K562 (cell line): Measurements from ENCODE around the gene ILF3. TPM values are rescaled to one million over a fixed set of nuclear protein-coding genes. Genes with fewer than 3 reads are reported as not detected.

ENCODE experiments used
- ATAC-seq: fragments of 200-7000 bp; cut with Tn5 transposase; 3 replicates; pipeline ENCODE4 v1.9.1; 2020; ENCODE audit warnings: moderate library complexity
- BruUV-seq: library from RNA; stranded (reverse); fragments of 400-500 nt; replicated peaks from 2 replicates; lab custom pipeline; 2021; lab: Mats Ljungman, UMichigan
- CTCF ChIA-PET: fragments of 300-600 bp; formaldehyde crosslinking; extraction: SDS; loops from one replicate; lab custom pipeline; 2021; ENCODE audit warnings: low intra/inter-chr PET ratio; lab: Yijun Ruan, JAX
- POLR2A ChIA-PET: fragments of 300-600, 350-650 bp; sonication (Branson Sonifier 250); formaldehyde crosslinking; extraction: SDS; loops from one replicate; lab custom pipeline; 2021; ENCODE audit warnings: antibody characterized with exemption, inconsistent platforms; lab: Yijun Ruan, JAX
- DNase-seq, 4 experiments: peaks; one replicate each; pipeline versions ENCODE4 v3.0.0 to v3.0.0-alpha.2; 2011 to 2018; ENCODE audit warnings: low spot score in 3 of 4, mixed read lengths in 3 of 4; ENCODE audit errors: extremely low read depth in 1 of 4
- FAIRE-seq: peaks from 2 replicates; lab custom pipeline; 2011; peaks lifted over from hg19 to GRCh38; lab: Jason Lieb, UNC
- H2AFZ ChIP-seq: 2 replicates; pipeline ENCODE4 v1.6.0; 2011; ENCODE audit warnings: low read depth, low read length, control low read depth, inconsistent platforms
- H3K27ac ChIP-seq: fragments of 200-600 bp; 3 replicates; pipeline ENCODE4 v1.8.0; 2011; ENCODE audit warnings: low read depth, mild to moderate bottlenecking, control low read depth, inconsistent platforms, low read length, moderate library complexity, mixed read lengths; ENCODE audit errors: extremely low read depth
- H3K27me3 ChIP-seq, 2 experiments: fragments of 300-600 bp in 1 of 2; 2 replicates in 1 of 2; 3 replicates in 1 of 2; pipeline versions ENCODE4 v1.6.0 to v1.8.0; 2011; ENCODE audit warnings: inconsistent platforms in 2 of 2, low read length in 2 of 2, mild to moderate bottlenecking in 1 of 2, mixed read lengths in 1 of 2, moderate library complexity in 1 of 2; ENCODE audit not compliant: control insufficient read depth in 2 of 2, insufficient read depth in 2 of 2
- H3K36me3 ChIP-seq: fragments of 300-600 bp; 3 replicates; pipeline ENCODE4 v1.8.0; 2011; ENCODE audit warnings: mild to moderate bottlenecking, low read length, inconsistent platforms; ENCODE audit not compliant: control insufficient read depth, insufficient read depth
- H3K4me1 ChIP-seq, 2 experiments: fragments of 200-600 bp in 1 of 2; replicated peaks in 1 of 2; 2 replicates in 1 of 2; 3 replicates in 1 of 2; pipeline versions ENCODE4 v1.5.1 to v1.8.0; 2011; ENCODE audit warnings: inconsistent platforms in 2 of 2, low read length in 2 of 2, mild to moderate bottlenecking in 1 of 2, mixed read lengths in 1 of 2, moderate library complexity in 1 of 2; ENCODE audit not compliant: control insufficient read depth in 2 of 2, insufficient read depth in 2 of 2
- H3K4me2 ChIP-seq: 2 replicates; pipeline ENCODE4 v1.6.1; 2011; ENCODE audit warnings: low read length, control low read depth, inconsistent platforms, mixed read lengths; ENCODE audit not compliant: insufficient read depth
- H3K4me3 ChIP-seq: fragments of 200-600 bp; sonication (generic), shearing (Covaris generic); 2 replicates; pipeline ENCODE4 v1.5.1; 2016; ENCODE audit warnings: control low read depth, inconsistent platforms
- H3K79me2 ChIP-seq: fragments of 200-600 bp; 3 replicates; pipeline ENCODE4 v1.8.0; 2011; ENCODE audit warnings: low read length, inconsistent platforms; ENCODE audit not compliant: control insufficient read depth, insufficient read depth
- H3K9ac ChIP-seq, 2 experiments: 2 replicates each; pipeline versions ENCODE4 v1.6.0 to v1.6.1; 2011; ENCODE audit warnings: low read depth in 2 of 2, low read length in 2 of 2, control low read depth in 1 of 2, inconsistent platforms in 1 of 2, mild to moderate bottlenecking in 1 of 2, mixed read lengths in 1 of 2; ENCODE audit not compliant: insufficient read depth in 1 of 2
- H3K9me1 ChIP-seq: one replicate; pipeline ENCODE4 v1.6.0; 2011; ENCODE audit warnings: inconsistent platforms, mild to moderate bottlenecking, low read length, moderate library complexity; ENCODE audit not compliant: control insufficient read depth, insufficient read depth
- H3K9me3 ChIP-seq: replicated peaks from 2 replicates; pipeline ENCODE4 v1.5.1; 2011; ENCODE audit warnings: low read depth, low read length, inconsistent platforms; ENCODE audit not compliant: control insufficient read depth, insufficient read depth
- H4K20me1 ChIP-seq: replicated peaks from 2 replicates; pipeline ENCODE4 v1.6.1; 2011; ENCODE audit warnings: low read length, inconsistent platforms, mixed read lengths; ENCODE audit not compliant: control insufficient read depth, insufficient read depth
- POLR2A ChIP-seq: fragments of 450-650 bp; conservative IDR thresholded peaks from 2 replicates; pipeline ENCODE4 v1.6.1; 2016
- RBM22 ChIP-seq: fragments of 200-400 bp; formaldehyde crosslinking; IDR thresholded peaks from 2 replicates; pipeline ENCODE4 v1.6.1; 2018; ENCODE audit warnings: low read length, low read depth; ENCODE audit not compliant: poor library complexity, severe bottlenecking
- ZNF699 ChIP-seq: fragments of 250-450 bp; sonication (Bioruptor Pico); IDR thresholded peaks from 2 replicates; pipeline ENCODE4 v1.8.0; 2021; ENCODE audit warnings: mild to moderate bottlenecking, moderate library complexity; ENCODE audit not compliant: insufficient replicate concordance
- WGBS: fragments of 100-300 bp; shearing (Covaris generic); methylation state at CpG from one replicate; pipeline ENCODE4 v1.1.6; 2016; ENCODE audit warnings: low coverage, mixed read lengths; ENCODE audit not compliant: insufficient coverage; ENCODE audit errors: missing lambda C conversion rate; 5-methylcytosine and 5-hydroxymethylcytosine counted together
- in situ Hi-C: fragments of 300-500 bp; cut with MboI; formaldehyde crosslinking; loops from 4 replicates; pipeline ENCODE4 v1.15.0; 2018; ENCODE audit warnings: inconsistent platforms, mixed read lengths
- intact Hi-C: fragments of 100-400 bp; cut with micrococcal nuclease; formaldehyde crosslinking; loops from 2 replicates; pipeline ENCODE4 v1.14.2; 2022
- polyA plus RNA-seq, 8 experiments: library from polyadenylated mRNA; depleted of rRNA in 4 of 8; stranded (reverse) in 5 of 8; unstranded in 3 of 8; fragments of >200 nt; fragmentation: Nextera tagmentation in 2 of 8; fragmentation: Illumina TruSeq in 1 of 8; extraction: Ambion mirVana in 2 of 8; extraction: Trizol in 1 of 8; gene quantifications; 2 replicates each; pipeline versions ENCODE4 v1.2.1 to v1.2.3, GENCODE V29; 2011 to 2014; ENCODE audit warnings: inconsistent platforms in 1 of 8, missing spikeins in 1 of 8
- total RNA-seq, 7 experiments: library from RNA; depleted of rRNA in 6 of 7; stranded (reverse); fragments of >200 nt in 6 of 7; fragmentation: Illumina TruSeq in 2 of 7; extraction: Trizol in 2 of 7; gene quantifications; 2 replicates each; pipeline versions ENCODE4 v1.2.1 to v1.2.3, GENCODE V29; 2011 to 2021; ENCODE audit warnings: low replicate concordance in 1 of 7

ILF3 gene
- total and polyA plus RNA-seq, 9 of the 15 experiments (the other 6 are each of a cell fraction or from before 2014, with no cell fraction given): 26.0 to 453 (median 175) TPM

DNA sequence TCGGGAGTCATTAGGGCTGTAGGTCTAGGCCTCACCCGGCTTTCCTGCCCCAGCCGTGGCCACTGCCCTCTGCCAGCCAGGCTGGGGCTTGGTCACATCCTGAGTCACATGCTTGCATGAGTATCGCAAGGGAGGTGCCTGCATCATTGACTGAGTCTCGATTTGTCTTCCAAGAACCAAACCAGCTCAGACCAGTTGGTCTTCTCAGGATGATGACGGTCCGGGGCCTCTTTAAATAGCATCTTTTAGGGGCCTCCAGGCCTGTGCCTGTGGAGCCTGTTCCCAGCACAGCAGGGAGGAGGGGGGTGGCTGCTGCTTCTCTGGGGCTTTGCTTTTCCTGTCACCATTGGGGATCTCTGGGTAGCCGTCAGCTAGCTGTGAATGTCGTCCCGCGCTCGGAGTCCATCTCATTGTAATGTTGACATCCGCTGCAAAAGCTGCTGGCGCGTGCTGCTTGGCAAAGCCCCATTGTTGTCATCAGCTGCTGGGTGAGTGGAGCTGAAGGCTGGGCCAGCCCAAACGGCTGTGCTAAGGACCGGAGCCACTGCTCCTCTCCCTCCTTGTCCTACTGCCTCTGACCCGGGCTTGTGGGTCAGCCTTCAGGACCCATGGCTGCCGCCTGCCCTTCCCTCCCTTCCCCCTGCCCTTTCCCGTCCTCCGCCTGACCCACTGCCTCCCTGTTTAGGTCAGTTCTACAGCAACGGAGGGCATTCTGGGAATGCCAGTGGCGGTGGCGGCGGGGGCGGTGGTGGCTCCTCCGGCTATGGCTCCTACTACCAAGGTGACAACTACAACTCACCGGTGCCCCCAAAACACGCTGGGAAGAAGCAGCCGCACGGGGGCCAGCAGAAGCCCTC, 32.7 kb downstream of the ILF3 start:
- 0 out of 3 replicates have a peak, but pooled peaks cover 3% of the 10 kb centered on the region for H3K79me2 ChIP-seq
- CTCF ChIA-PET: no interaction called here
- in situ Hi-C loops: no loop called here

More for the DNA sequence above, 32.7 kb downstream of the ILF3 start:
- H3K4me2 ChIP-seq: no peak overlapping the region
- H3K9me3 ChIP-seq: no peaks in the 10 kb centered on the region
- TF ChIP-seq RBM22: peak; percentile 7
- peak; percentile 44; the same call in 1 of the 2 replicates for TF ChIP-seq POLR2A
- TF ChIP-seq ZNF699 (CRISPR knock-in tag): no peak
- H3K9ac ChIP-seq: no peak overlapping the region
- peaks cover 22% of the 10 kb centered on the region for H4K20me1 ChIP-seq
- ATAC-seq (no peak), FAIRE-seq (no peak), DNase-seq (no peak)
- no peak overlapping the region for H3K27ac ChIP-seq
- H2AFZ ChIP-seq: no peak overlapping the region
- POLR2A ChIA-PET: interaction anchor here (0.6 to 1.6 kb wide), 3 partner anchors 9 to 23 kb away, joined by 3 to 6 read pairs (median 5); no protein-coding TSS in a partner anchor
- 96% methylated on average over 15 of the region's 31 CpGs for WGBS
- peaks cover 99% of the 10 kb centered on the region for H3K36me3 ChIP-seq
- no TSS peak for BruUV-seq
- intact Hi-C loops: no loop called here
- no peaks in the 10 kb centered on the region for H3K27me3 ChIP-seq
- peaks cover 0 to 17% of the 10 kb centered on the region in 2 experiments; a peak in 1 of 5 replicates for H3K4me1 ChIP-seq
- H3K9me1 ChIP-seq: peaks cover 6% of the 10 kb centered on the region
- no peak overlapping the region for H3K4me3 ChIP-seq
